ENCODE data around the gene MAOB. TPM values are rescaled to one million over a fixed set of nuclear protein-coding genes. Genes with fewer than 3 reads are reported as not detected.

Gene MAOB
- total RNA-seq, 1 experiment from 2014 or later: 0.34 TPM

DNA sequence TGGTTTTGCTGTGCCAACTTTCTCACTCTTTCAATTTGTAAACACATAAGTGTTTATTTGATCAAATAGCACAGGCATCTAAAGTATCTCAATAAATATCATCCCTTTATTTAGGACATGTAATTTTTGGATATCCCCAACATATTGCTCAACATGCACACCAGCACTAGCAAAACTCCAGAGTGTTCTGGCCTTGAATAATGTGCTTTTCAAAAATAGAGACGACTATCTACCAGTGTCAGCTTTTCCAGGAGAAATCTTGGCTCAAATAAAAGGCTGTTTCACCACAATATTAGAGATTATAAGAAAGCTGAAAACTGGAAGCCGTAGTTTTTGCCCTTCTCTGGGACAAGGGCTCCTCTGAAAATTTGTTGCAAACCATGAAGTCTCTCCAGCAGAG, 67.0 kb downstream of the MAOB start:
- no TSS peak for BruUV-seq (replicated peaks)
- POLR2A ChIA-PET: no interaction called here
- H3K4me1 Mint-ChIP-seq (ENCODE audit: low read depth, unreplicated experiment): no peaks in the 10 kb centered on the region
- intact Hi-C loops (cut with micrococcal nuclease; ENCODE audit: unreplicated experiment): no loop called here
- peaks cover 12% of the 10 kb centered on the region for H3K27me3 Mint-ChIP-seq (ENCODE audit: insufficient read depth, unreplicated experiment)
- H3K9me3 Mint-ChIP-seq (ENCODE audit: unreplicated experiment): no peaks in the 10 kb centered on the region
- DNase-seq: no peak
- Histone ChIP-seq H3K4me1 (no peaks in the 10 kb centered on the region), H3K4me3 (ENCODE audit: low read depth, low read length) (no peak overlapping the region), H3K9me3 (no peaks in the 10 kb centered on the region), H3K36me3 (ENCODE audit: control insufficient read depth, insufficient read depth, low read length) (no peaks in the 10 kb centered on the region), H3K27me3 (replicated peaks; ENCODE audit: control insufficient read depth, insufficient read depth, low read length) (no peaks in the 10 kb centered on the region)
- H3K27ac Mint-ChIP-seq (ENCODE audit: unreplicated experiment): no peak overlapping the region
- CTCF ChIA-PET: interaction anchor here (1.0 kb wide), 1 partner anchor 124 kb away, joined by 3 read pairs; no protein-coding TSS in a partner anchor
- TF ChIP-seq, protein P1, sequence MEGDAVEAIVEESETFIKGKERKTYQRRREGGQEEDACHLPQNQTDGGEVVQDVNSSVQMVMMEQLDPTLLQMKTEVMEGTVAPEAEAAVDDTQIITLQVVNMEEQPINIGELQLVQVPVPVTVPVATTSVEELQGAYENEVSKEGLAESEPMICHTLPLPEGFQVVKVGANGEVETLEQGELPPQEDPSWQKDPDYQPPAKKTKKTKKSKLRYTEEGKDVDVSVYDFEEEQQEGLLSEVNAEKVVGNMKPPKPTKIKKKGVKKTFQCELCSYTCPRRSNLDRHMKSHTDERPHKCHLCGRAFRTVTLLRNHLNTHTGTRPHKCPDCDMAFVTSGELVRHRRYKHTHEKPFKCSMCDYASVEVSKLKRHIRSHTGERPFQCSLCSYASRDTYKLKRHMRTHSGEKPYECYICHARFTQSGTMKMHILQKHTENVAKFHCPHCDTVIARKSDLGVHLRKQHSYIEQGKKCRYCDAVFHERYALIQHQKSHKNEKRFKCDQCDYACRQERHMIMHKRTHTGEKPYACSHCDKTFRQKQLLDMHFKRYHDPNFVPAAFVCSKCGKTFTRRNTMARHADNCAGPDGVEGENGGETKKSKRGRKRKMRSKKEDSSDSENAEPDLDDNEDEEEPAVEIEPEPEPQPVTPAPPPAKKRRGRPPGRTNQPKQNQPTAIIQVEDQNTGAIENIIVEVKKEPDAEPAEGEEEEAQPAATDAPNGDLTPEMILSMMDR (IDR thresholded peaks at IDR 0.05; ENCODE audit: insufficient read depth in 1 of 2, low read depth in 1 of 2, low read length in 1 of 2, severe bottlenecking in 1 of 2, unreplicated experiment in 1 of 2): no peak
- no peak overlapping the region for H3K4me3 Mint-ChIP-seq (ENCODE audit: unreplicated experiment)
- peaks cover 6% of the 10 kb centered on the region for H3K36me3 Mint-ChIP-seq (ENCODE audit: insufficient read depth, unreplicated experiment)

DNA sequence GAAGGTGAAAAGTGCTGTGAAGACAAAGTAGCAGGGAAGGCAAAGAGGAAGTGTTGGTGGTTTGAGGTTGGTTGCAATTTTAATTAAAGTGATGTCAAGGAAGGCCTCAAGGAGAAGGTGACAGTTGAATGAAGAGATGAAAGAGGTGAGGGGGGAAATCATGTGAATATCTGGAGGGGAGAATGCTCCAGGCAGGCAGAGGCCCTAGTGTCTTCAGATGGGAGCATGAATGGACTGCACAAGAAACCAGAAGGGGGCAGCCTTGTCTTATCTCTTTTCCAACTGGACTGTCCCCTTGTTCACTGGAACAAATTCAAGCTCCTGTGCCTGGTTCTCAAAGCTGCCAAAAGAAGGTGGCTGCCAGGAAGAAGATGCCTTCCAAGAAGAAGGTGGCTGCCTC, 68.4 kb downstream of the MAOB start:
- H3K36me3 ChIP-seq (ENCODE audit: control insufficient read depth, insufficient read depth, low read length): no peaks in the 10 kb centered on the region

DNA sequence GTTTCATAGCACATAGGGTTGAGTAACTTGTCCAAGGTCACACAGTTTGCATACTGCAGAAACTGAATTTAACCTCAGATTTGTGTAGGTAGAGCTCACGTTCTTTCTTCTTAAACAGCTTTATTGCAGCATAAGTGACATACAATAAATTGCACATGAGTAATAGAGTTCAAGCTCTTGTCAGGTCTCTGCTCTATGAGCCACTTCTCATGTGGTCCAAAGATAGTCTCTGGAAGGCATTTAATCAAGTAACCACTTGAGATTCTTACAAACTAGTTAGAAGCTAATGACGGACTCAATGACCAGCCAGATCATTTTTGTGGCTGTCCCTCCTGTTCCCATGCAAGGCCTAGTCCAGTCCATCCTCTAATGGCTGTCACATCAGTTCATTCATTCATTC, 68.9 kb downstream of the MAOB start:
- Mint-ChIP-seq H3K36me3 (ENCODE audit: insufficient read depth, unreplicated experiment) (peaks cover 6% of the 10 kb centered on the region), H3K4me1 (ENCODE audit: low read depth, unreplicated experiment) (no peaks in the 10 kb centered on the region)
- TF ChIP-seq, protein P1 (IDR thresholded peaks at IDR 0.05; ENCODE audit: insufficient read depth in 1 of 2, low read depth in 1 of 2, low read length in 1 of 2, severe bottlenecking in 1 of 2, unreplicated experiment in 1 of 2): no peak

More for the DNA sequence above, 68.4 kb downstream of the MAOB start:
- H3K9me3 Mint-ChIP-seq (ENCODE audit: unreplicated experiment): no peaks in the 10 kb centered on the region
- peaks cover 6% of the 10 kb centered on the region for H3K36me3 Mint-ChIP-seq (ENCODE audit: insufficient read depth, unreplicated experiment)
- Histone ChIP-seq H3K4me1 (no peaks in the 10 kb centered on the region), H3K9me3 (no peaks in the 10 kb centered on the region), H3K4me3 (ENCODE audit: low read depth, low read length) (no peak overlapping the region), H3K27me3 (replicated peaks; ENCODE audit: control insufficient read depth, insufficient read depth, low read length) (no peaks in the 10 kb centered on the region)
- ChIA-PET POLR2A (no interaction called here), CTCF (interaction anchor here (0.6 kb wide), 1 partner anchor 15 kb away, joined by 3 read pairs; no protein-coding TSS in a partner anchor)
- BruUV-seq (replicated peaks): no TSS peak
- no peak overlapping the region for H3K4me3 Mint-ChIP-seq (ENCODE audit: unreplicated experiment)
- H3K27ac Mint-ChIP-seq (ENCODE audit: unreplicated experiment): no peak overlapping the region
- DNase-seq: peak in 1 of 2 experiments; percentile 18
- intact Hi-C loops (cut with micrococcal nuclease; ENCODE audit: unreplicated experiment): no loop called here
- TF ChIP-seq, protein P1 (IDR thresholded peaks at IDR 0.05; ENCODE audit: insufficient read depth in 1 of 2, low read depth in 1 of 2, low read length in 1 of 2, severe bottlenecking in 1 of 2, unreplicated experiment in 1 of 2): peak in 1 of 2 experiments; percentile 4
- peaks cover 12% of the 10 kb centered on the region for H3K27me3 Mint-ChIP-seq (ENCODE audit: insufficient read depth, unreplicated experiment)
- H3K4me1 Mint-ChIP-seq (ENCODE audit: low read depth, unreplicated experiment): no peaks in the 10 kb centered on the region

More for the DNA sequence above, 68.9 kb downstream of the MAOB start:
- H3K4me3 ChIP-seq (ENCODE audit: low read depth, low read length): no peak overlapping the region
- H3K36me3 ChIP-seq (ENCODE audit: control insufficient read depth, insufficient read depth, low read length): no peaks in the 10 kb centered on the region
- BruUV-seq (replicated peaks): no TSS peak
- H3K27me3 ChIP-seq (replicated peaks; ENCODE audit: control insufficient read depth, insufficient read depth, low read length): no peaks in the 10 kb centered on the region
- POLR2A ChIA-PET: no interaction called here
- peaks cover 12% of the 10 kb centered on the region for H3K27me3 Mint-ChIP-seq (ENCODE audit: insufficient read depth, unreplicated experiment)
- H3K9me3 ChIP-seq: no peaks in the 10 kb centered on the region
- CTCF ChIA-PET: no interaction called here
- H3K27ac Mint-ChIP-seq (ENCODE audit: unreplicated experiment): no peak overlapping the region
- H3K9me3 Mint-ChIP-seq (ENCODE audit: unreplicated experiment): no peaks in the 10 kb centered on the region
- H3K4me3 Mint-ChIP-seq (ENCODE audit: unreplicated experiment): no peak overlapping the region
- H3K4me1 ChIP-seq: no peaks in the 10 kb centered on the region
- no peak for DNase-seq
- intact Hi-C loops (cut with micrococcal nuclease; ENCODE audit: unreplicated experiment): no loop called here
